AG04450 (cell line): ENCODE data around the gene ASCC1. TPM values are rescaled to one million over a fixed set of nuclear protein-coding genes. Genes with fewer than 3 reads are reported as not detected.
A peak's percentile ranks its signal among the peaks of the same experiment; 100 is the strongest.

Source experiments
- CTCF ChIA-PET: fragments of 300-600, 350-600 bp; formaldehyde crosslinking; extraction: SDS; loops from one replicate; lab custom pipeline; 2022; ENCODE audit warnings: antibody characterized with exemption, inconsistent platforms; lab: Charles Lee
- POLR2A ChIA-PET: fragments of 350-600 bp; formaldehyde crosslinking; extraction: SDS; loops from one replicate; lab custom pipeline; 2021; ENCODE audit warnings: antibody characterized with exemption, inconsistent platforms; lab: Yijun Ruan, JAX
- DNase-seq: peaks from one replicate; pipeline ENCODE4 v3.0.0-alpha.2; 2011; ENCODE audit warnings: low read depth, low spot score
- H3K27ac ChIP-seq: one replicate; pipeline ENCODE4 v1.5.1; 2012; ENCODE audit warnings: low read depth, low read length, control low read depth
- H3K27me3 ChIP-seq: one replicate; pipeline ENCODE4 v1.6.0; 2012; ENCODE audit warnings: low read length; ENCODE audit not compliant: control insufficient read depth, insufficient read depth
- H3K4me3 ChIP-seq: 2 replicates; pipeline ENCODE4 v1.5.1; 2011; ENCODE audit warnings: mild to moderate bottlenecking, low read depth, low read length, control low read depth
- H3K9me3 ChIP-seq: 2 replicates; pipeline ENCODE4 v1.5.1; 2012; ENCODE audit warnings: low read length; ENCODE audit not compliant: control insufficient read depth, insufficient read depth
- CTCF ChIP-seq: IDR thresholded peaks from 2 replicates; pipeline ENCODE4 v1.5.1; 2011; ENCODE audit warnings: low read depth, low read length, control low read depth, inconsistent platforms
- polyA plus RNA-seq: library from polyadenylated mRNA; depleted of rRNA; stranded (reverse); fragments of >200 nt; gene quantifications from 2 replicates; pipeline ENCODE4 v1.2.3, GENCODE V29; 2011

The ASCC1 gene
- polyA plus RNA-seq, 1 experiment = 43.7 TPM

GRCh38 chr10:72261784-72262404, 45.8 kb upstream of the ASCC1 start:
- no peaks in the 10 kb centered on the region for H3K27me3 ChIP-seq
- no peaks in the 10 kb centered on the region for H3K9me3 ChIP-seq
- ChIA-PET POLR2A (interaction anchor here (4.9 kb wide), 1 partner anchor 12 kb away, joined by 63 read pairs; the partner anchor contains the start of gene DDIT4), CTCF (no interaction called here)
- no peak overlapping the region for H3K4me3 ChIP-seq
- no peak for DNase-seq
- no peak overlapping the region for H3K27ac ChIP-seq
- no peak for TF ChIP-seq CTCF

GRCh38 chr10:72260976-72261783, 45.1 kb upstream of the ASCC1 start:
- ChIA-PET CTCF (interaction anchor here (1.0 to 1.3 kb wide), 2 partner anchors 9 to 19 kb away, joined by 3 to 7 read pairs; no protein-coding TSS in a partner anchor), POLR2A (interaction anchor here (0.5 to 4.9 kb wide), 6 partner anchors 13 to 421 kb away, joined by 3 to 63 read pairs (median 4); partner anchors contain the start of gene DDIT4)
- no peak for DNase-seq
- Histone ChIP-seq H3K27ac (peak overlapping the region; percentile 84), H3K9me3 (no peaks in the 10 kb centered on the region), H3K4me3 (peak overlapping the region; percentile 54), H3K27me3 (no peaks in the 10 kb centered on the region)
- 0 out of 2 replicates have a peak, but pooled peaks have one; percentile 10 for TF ChIP-seq CTCF

- POLR2A ChIA-PET = interaction anchor here (0.5 to 4.9 kb wide), 7 partner anchors 12 to 421 kb away, joined by 3 to 63 read pairs (median 5); partner anchors contain the start of gene DDIT4
- peak overlapping the region; percentile 54 for H3K4me3 ChIP-seq
- no peaks in the 10 kb centered on the region for H3K27me3 ChIP-seq
- no peak for TF ChIP-seq CTCF
- H3K9me3 ChIP-seq = no peaks in the 10 kb centered on the region
- H3K27ac ChIP-seq = peak overlapping the region; percentile 84
- no peak for DNase-seq
- CTCF ChIA-PET = interaction anchor here (1.0 to 1.3 kb wide), 3 partner anchors 10 to 18 kb away, joined by 3 to 7 read pairs (median 5); no protein-coding TSS in a partner anchor
These were observed 44.3 kb upstream of the ASCC1 start for GRCh38 chr10:72260239-72260975.

GRCh38 chr10:72259491-72260238, 43.6 kb upstream of the ASCC1 start:
- Histone ChIP-seq H3K9me3 (no peaks in the 10 kb centered on the region), H3K27ac (peak overlapping the region; percentile 84), H3K4me3 (no peak overlapping the region), H3K27me3 (no peaks in the 10 kb centered on the region)
- DNase-seq = no peak
- POLR2A ChIA-PET = interaction anchor here (0.5 to 4.9 kb wide), 4 partner anchors 14 to 66 kb away, joined by 3 to 63 read pairs (median 7); partner anchors contain the start of gene DDIT4
- CTCF ChIA-PET = interaction anchor here (1.3 kb wide), 1 partner anchor 15 kb away, joined by 5 read pairs; no protein-coding TSS in a partner anchor
- no peak for TF ChIP-seq CTCF
